Fibroblast of lung (primary cell): ENCODE data around the gene DHRS7C.

Experiments
- CTCF ChIP-seq, 2 donors: IDR thresholded peaks in 1 of 2; conservative IDR thresholded peaks in 1 of 2; 1 replicate in 1 of 2; 2 replicates in 1 of 2; pipeline ENCODE4 v1.5.1; 2011 to 2012; ENCODE audit warnings: low read length in 2 of 2, control low read depth in 1 of 2, inconsistent platforms in 1 of 2, low read depth in 1 of 2, mild to moderate bottlenecking in 1 of 2
- EZH2 ChIP-seq: IDR thresholded peaks from 2 replicates; pipeline ENCODE4 v1.5.1; 2012; ENCODE audit warnings: low read length, control low read depth, mild to moderate bottlenecking; ENCODE audit errors: missing control alignments

- no peak for TF ChIP-seq CTCF (conservative IDR thresholded peaks at IDR 0.05 in 1 of 2, IDR thresholded peaks at IDR 0.05 in 1 of 2; ENCODE audit: low read depth in 1 of 2, low read length in 2 of 2)
- no peak for TF ChIP-seq EZH2
These were observed 42.5 kb upstream of the DHRS7C start for GRCh38 chr17:9833922-9834321.
